Measurements from ENCODE around the gene PCF11.

- TF ChIP-seq CTCF (IDR thresholded peaks at IDR 0.05) (no peak), CREM (CRISPR knock-in tag; IDR thresholded peaks at IDR 0.05) (no peak), GABPB1 (CRISPR knock-in tag; IDR thresholded peaks at IDR 0.05) (no peak), ELF4 (CRISPR knock-in tag; IDR thresholded peaks at IDR 0.05; ENCODE audit: low read depth) (no peak), JUN (CRISPR knock-in tag; IDR thresholded peaks at IDR 0.05) (no peak), ZBTB43 (CRISPR knock-in tag; IDR thresholded peaks at IDR 0.05) (no peak)
Observed at GRCh38 chr11:83116015-83116641, 40.8 kb upstream of the PCF11 start.
